PFSK-1 (cell line): ENCODE measurements around the gene CGREF1.

Experiments
- FOXP2 ChIP-seq: optimal IDR thresholded peaks from 2 replicates; pipeline ENCODE3; 2011; ENCODE audit warnings: borderline replicate concordance, control low read depth, inconsistent platforms; ENCODE audit not compliant: insufficient read depth; ENCODE audit errors: extremely low read length, extremely low read depth
- POLR2AphosphoS5 ChIP-seq: IDR thresholded peaks from 2 replicates; pipeline ENCODE4 v1.6.1; 2012; ENCODE audit warnings: low read depth, mild to moderate bottlenecking, control low read depth, low read length, moderate library complexity
- SIN3A ChIP-seq: IDR thresholded peaks from 2 replicates; pipeline ENCODE4 v1.6.1; 2012; ENCODE audit warnings: mild to moderate bottlenecking, low read length, moderate library complexity, borderline replicate concordance; ENCODE audit not compliant: insufficient read depth
- TAF1 ChIP-seq: IDR thresholded peaks from 2 replicates; pipeline ENCODE4 v1.6.1; 2012; ENCODE audit warnings: low read length, control low read depth, borderline replicate concordance; ENCODE audit not compliant: insufficient read depth
- TF ChIP-seq, protein P1 (sequence below), 2 experiments: IDR thresholded peaks; 2 replicates each; pipeline versions ENCODE4 v1.6.1 to v1.8.0; 2011 to 2012; ENCODE audit warnings: low read depth in 2 of 2, low read length in 2 of 2, control low read depth in 1 of 2, inconsistent platforms in 1 of 2, mild to moderate bottlenecking in 1 of 2, moderate library complexity in 1 of 2; ENCODE audit not compliant: insufficient read depth in 1 of 2

Gene CGREF1

DNA sequence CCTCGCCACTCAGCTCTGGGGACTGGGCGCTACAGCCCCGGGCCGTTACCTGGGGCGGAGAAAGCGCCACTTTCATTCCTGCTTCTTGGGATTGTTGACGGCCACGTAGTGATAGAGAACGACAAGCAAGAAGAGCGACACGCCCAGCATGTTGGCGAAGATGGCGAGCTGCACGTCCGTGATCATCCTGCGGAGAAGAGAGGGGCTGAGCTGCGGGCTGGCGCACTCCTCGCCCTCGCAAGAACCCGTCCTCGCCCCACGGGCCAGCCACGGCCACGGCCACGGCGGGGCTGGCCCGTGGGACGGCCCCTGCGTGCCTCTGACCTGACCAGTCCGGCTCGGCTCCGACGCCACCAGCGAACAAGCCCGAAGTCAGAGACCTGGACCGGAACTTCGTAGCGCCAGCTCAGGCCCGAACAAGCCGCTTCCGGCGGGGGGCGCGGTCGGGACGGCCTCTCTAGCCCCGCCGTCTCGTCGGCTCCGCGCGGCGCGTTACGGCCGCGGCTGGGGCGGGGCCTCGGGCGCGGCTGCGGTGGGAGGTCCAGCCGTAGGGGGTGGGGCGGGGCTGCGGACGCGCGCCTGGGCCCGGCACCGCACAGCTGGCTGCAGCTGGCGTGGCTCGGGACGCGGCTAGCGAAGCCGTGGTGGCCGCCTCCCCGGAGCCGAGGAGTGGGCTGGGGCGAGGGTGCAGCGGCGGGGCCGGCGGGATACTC, 47.5 kb downstream of the CGREF1 start, which contains the start of gene OST4:
TSS of gene OST4 (minus strand) at position 378 of the 713 bp plus-strand sequence.
- TF ChIP-seq, protein P1, sequence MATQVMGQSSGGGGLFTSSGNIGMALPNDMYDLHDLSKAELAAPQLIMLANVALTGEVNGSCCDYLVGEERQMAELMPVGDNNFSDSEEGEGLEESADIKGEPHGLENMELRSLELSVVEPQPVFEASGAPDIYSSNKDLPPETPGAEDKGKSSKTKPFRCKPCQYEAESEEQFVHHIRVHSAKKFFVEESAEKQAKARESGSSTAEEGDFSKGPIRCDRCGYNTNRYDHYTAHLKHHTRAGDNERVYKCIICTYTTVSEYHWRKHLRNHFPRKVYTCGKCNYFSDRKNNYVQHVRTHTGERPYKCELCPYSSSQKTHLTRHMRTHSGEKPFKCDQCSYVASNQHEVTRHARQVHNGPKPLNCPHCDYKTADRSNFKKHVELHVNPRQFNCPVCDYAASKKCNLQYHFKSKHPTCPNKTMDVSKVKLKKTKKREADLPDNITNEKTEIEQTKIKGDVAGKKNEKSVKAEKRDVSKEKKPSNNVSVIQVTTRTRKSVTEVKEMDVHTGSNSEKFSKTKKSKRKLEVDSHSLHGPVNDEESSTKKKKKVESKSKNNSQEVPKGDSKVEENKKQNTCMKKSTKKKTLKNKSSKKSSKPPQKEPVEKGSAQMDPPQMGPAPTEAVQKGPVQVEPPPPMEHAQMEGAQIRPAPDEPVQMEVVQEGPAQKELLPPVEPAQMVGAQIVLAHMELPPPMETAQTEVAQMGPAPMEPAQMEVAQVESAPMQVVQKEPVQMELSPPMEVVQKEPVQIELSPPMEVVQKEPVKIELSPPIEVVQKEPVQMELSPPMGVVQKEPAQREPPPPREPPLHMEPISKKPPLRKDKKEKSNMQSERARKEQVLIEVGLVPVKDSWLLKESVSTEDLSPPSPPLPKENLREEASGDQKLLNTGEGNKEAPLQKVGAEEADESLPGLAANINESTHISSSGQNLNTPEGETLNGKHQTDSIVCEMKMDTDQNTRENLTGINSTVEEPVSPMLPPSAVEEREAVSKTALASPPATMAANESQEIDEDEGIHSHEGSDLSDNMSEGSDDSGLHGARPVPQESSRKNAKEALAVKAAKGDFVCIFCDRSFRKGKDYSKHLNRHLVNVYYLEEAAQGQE (IDR thresholded peaks at IDR 0.05; ENCODE audit: insufficient read depth in 1 of 2, low read depth in 2 of 2, low read length in 2 of 2) = 0 out of 4 replicates have a peak, but pooled peaks of 1 of the 2 experiments have one; percentile 4
- peak; percentile 94 for TF ChIP-seq TAF1
- TF ChIP-seq FOXP2 = no peak
- peak; percentile 9; the same call in 1 of the 2 replicates for TF ChIP-seq SIN3A
- peak; percentile 92 for TF ChIP-seq POLR2AphosphoS5

DNA sequence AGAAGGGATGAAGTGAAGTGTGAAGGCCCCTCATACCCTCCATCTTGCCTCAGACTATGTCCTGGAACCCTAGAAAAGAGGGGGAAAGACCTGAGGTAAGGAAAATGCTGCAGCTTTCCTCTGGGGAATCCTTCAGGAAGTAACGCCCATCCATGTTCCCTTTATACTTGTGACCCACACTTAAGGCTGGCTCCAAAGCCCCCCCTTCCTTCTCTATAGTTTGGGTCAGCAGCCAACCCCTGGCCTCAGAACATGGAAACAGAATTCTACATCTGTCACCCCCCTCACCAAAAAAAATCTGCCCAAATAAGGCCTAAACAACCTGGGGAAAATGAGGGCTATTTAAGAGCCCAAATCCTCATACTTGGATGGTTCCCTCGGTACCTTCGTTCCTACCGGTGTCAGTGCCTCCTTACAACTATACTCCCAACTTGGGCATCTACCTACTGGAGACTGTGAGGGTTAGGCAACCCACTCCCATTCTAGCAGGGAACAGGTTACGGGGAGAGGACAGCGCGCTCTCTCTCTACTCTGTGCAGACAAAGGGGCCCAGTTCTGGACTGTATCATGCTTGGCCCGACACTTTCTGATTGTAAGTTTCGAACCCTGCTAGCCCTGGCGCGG, 48.2 kb downstream of the CGREF1 start:
- TF ChIP-seq TAF1 (no peak), FOXP2 (no peak), SIN3A (no peak), POLR2AphosphoS5 (no peak)
- TF ChIP-seq, protein P1 (IDR thresholded peaks at IDR 0.05; ENCODE audit: insufficient read depth in 1 of 2, low read depth in 2 of 2, low read length in 2 of 2) = no peak

DNA sequence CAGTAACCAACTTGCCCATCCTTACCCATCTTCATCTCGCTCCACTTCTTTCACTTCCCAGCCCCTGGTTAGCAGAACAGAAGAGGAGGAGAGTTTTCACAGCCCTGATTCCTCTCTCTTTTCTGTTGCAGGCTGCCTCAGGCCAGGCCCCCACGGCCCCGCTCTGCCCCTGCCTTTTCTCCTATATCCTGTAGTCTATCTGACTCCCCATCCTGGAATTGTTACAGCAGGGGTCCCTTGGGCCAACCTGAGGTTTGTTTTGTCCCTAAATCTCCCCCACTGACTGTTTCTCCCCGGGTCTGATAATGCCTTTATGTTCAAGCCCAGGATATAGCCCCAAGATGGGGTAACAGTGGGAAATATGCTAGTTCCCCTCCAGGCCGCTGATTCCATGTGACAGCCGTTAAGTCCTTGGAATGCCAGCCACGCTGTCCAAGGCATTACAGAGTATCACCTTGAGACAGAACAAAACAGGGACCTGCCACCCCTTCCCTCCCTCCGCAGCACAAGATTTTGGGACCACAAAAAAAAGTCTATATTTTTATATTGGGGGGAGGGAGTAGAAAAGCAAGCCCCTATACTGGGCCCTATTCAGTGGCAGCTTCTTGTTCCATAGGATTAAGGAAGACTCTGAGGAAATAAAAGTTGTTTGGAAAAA, 48.8 kb downstream of the CGREF1 start:
- no peak for TF ChIP-seq POLR2AphosphoS5
- TF ChIP-seq, protein P1 (IDR thresholded peaks at IDR 0.05; ENCODE audit: insufficient read depth in 1 of 2, low read depth in 2 of 2, low read length in 2 of 2) = no peak
- no peak for TF ChIP-seq TAF1
- no peak for TF ChIP-seq FOXP2
- TF ChIP-seq SIN3A = no peak

DNA sequence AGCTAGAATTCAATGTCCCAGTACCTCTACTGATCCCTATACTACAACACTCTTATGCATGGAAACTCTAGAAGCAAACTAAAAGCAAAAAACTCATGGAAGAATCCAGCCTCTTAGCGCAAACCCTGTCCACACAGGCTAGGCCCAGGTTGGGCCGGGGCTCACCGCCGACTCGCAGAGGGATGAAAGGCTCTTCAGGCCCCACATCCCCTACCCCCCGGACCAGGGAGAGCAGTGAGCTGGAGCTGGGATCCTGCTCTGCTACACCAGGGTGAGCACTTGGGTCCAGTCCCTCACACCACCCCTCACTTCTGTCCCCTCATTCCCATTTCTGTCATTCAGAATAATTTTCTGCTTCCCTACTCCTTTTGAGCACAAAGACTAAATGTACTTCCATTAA, 49.5 kb downstream of the CGREF1 start:
- TF ChIP-seq TAF1 (no peak), SIN3A (no peak), POLR2AphosphoS5 (no peak), FOXP2 (no peak)
- TF ChIP-seq, protein P1 (IDR thresholded peaks at IDR 0.05; ENCODE audit: insufficient read depth in 1 of 2, low read depth in 2 of 2, low read length in 2 of 2) = no peak
